Adipose tissue (tissue), 3 donors: ENCODE data around the gene CACNA2D1. TPM values are rescaled to one million over a fixed set of nuclear protein-coding genes. Genes with fewer than 3 reads are reported as not detected.

Source experiments
- H3K27ac ChIP-seq: one replicate; pipeline ENCODE4 v1.5.1; 2013; ENCODE audit warnings: low read depth, low read length
- WGBS, 3 donors: extraction: QIAGEN DNeasy Blood & Tissue Kit; methylation state at CpG; one replicate each; pipeline ENCODE4 v1.1.7; 2013; 5-methylcytosine and 5-hydroxymethylcytosine counted together
- polyA plus RNA-seq, 3 donors: library from polyadenylated mRNA; stranded (reverse); fragments of 200-250 nt; gene quantifications; one replicate each; pipeline ENCODE4 v1.2.3, GENCODE V29; 2013
- donor health status: healthy with polysubstance abuse.
- donor health status: Bipolar disorder and iron deficiency.
- donor health status: healthy.

The CACNA2D1 gene
- polyA plus RNA-seq, 3 donors: 0.86 to 9.2 (median 5.1) TPM

- no peak overlapping the region for H3K27ac ChIP-seq
- 33 to 56% (median 41%) methylated on average over 4 of the region's 4 CpGs for WGBS, 3 donors
These were observed 123.9 kb downstream of the CACNA2D1 start for GRCh38 chr7:82319674-82320118.

GRCh38 chr7:82318786-82319185 lies 124.8 kb downstream of the CACNA2D1 start:
- no peak overlapping the region for H3K27ac ChIP-seq

DNA sequence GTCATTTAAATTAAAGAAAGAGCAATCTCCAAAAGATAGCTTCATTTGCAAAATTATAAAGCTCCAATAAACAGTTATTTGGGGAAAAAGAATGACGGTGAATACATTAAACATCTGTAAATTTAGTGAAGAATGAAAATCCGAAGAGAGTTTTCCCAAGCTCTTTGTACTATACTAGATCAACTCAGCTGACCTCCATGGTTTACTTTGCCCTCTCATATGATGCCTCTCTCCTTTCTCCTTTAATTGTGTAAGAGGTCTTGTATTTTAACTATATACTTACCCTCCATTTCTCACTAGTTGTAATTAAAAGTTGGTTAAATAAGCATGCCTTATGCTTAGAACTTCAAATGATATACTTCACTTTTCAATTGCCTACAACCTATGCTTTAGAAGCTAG lies 125.8 kb downstream of the CACNA2D1 start:
- H3K27ac ChIP-seq: no peak overlapping the region
- WGBS, 3 donors: 79 to 91% (median 86%) methylated on average over 2 of the region's 2 CpGs

DNA sequence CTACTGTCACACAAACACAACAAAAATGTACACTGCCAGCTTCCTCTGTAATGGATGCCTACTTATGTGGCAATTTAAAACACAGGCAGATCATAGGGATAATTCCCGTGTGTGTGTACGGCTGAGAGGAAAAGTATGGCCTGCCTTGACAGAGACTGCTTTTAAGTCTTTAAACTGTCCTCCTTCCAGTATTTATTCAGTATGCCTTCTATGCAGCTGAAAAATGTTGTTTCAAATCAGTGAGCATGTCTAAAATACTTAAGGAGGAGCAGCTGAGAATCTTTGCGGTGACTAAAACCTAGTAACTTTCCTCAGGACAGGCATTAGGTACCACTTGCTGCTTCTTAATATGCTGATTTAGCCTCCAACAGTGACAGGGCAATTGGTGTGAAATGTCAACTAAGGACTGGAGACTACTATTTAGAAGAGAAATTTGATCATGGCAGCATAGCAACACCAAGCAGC lies 126.3 kb downstream of the CACNA2D1 start:
- WGBS, 3 donors: 77 to 96% (median 90%) methylated on average over 3 of the region's 3 CpGs

DNA sequence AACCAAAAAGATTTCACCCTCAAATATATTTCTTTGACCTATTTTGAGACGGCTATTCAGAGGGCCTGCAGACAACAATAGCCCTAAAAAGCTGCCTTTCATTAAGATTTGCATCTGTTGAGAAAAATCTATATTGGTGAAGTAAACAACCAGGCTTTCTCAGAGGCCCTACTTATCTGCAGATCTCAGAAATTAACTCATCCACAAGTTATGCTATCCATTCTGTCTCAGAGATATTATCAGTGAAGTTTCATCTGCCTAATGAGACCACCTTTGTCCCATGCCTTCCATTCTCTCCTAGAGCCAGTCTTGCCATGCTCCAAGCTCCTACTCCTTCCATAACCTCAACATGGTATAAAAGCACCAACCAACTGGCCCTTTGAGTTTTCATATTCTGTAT lies 130.3 kb downstream of the CACNA2D1 start:
- H3K27ac ChIP-seq: no peak overlapping the region
- 73 to 92% (median 90%) methylated on average over 1 of the region's 1 CpG for WGBS, 3 donors

More for the DNA sequence above, 126.3 kb downstream of the CACNA2D1 start:
- H3K27ac ChIP-seq: no peak overlapping the region

DNA sequence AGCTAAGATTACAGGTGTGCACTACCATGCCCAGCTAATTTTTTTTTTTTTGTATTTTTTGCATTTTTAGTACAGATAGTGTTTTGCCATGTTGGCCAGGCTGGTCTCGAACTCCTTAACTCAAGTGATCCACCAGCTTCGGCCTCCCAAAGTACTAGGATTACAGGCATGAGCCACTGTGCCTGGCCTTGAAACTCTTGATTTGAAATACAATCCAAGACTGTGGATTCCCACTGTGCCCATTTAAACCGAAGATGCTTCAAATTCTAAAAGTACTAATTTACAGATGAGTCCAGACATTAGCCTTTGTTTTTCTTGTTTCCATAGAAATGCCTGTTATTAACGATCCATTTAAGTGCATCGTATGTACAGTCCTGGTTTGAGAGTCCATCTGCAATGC lies 130.9 kb downstream of the CACNA2D1 start:
- 87 to 90% (median 90%) methylated on average over 5 of the region's 5 CpGs for WGBS, 3 donors
- no peak overlapping the region for H3K27ac ChIP-seq

DNA sequence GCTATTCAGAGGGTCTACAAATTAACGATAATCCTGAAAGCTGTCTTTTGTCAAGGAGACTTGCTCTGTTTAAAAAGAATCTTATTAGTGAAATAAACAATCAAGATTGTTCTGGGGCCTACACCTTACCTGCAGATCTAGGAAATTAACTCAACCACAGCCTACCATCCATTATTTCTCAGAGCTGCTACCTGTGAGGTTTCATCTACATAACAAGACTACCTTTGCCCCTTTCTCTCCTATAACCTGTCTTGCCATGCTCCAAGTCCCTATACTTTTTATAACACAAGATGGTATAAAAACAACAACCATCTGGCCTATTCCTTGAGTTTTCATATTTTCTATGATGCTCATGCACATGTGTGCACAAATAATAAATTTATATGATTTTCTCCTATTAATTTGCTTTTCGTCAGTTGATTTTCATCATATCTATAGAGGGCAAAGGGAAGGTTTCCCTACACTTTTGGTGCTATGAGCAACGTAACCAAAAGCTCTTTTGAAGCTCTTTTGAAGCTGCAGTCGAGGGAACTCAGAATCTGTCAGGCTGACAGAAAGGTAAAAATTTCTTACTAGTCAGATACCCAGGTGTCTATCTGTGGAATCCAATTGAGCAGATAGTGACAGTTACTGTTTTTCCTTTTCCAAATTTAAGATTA lies 138.1 kb downstream of the CACNA2D1 start:
- 70 to 87% (median 85%) methylated on average over 4 of the region's 4 CpGs for WGBS, 3 donors
- no peak overlapping the region for H3K27ac ChIP-seq

GRCh38 chr7:82294865-82295264 lies 148.7 kb downstream of the CACNA2D1 start:
- no peak overlapping the region for H3K27ac ChIP-seq
- WGBS, 3 donors: 59 to 65% (median 61%) methylated on average over 1 of the region's 1 CpG

- 63 to 76% (median 76%) methylated on average over 1 of the region's 1 CpG for WGBS, 3 donors
- H3K27ac ChIP-seq: no peak overlapping the region
These were observed 149.2 kb downstream of the CACNA2D1 start for GRCh38 chr7:82294382-82294784.

GRCh38 chr7:82293467-82293866 lies 150.1 kb downstream of the CACNA2D1 start:
- 33 to 60% (median 42%) methylated on average over 1 of the region's 1 CpG for WGBS, 3 donors
- H3K27ac ChIP-seq: no peak overlapping the region

DNA sequence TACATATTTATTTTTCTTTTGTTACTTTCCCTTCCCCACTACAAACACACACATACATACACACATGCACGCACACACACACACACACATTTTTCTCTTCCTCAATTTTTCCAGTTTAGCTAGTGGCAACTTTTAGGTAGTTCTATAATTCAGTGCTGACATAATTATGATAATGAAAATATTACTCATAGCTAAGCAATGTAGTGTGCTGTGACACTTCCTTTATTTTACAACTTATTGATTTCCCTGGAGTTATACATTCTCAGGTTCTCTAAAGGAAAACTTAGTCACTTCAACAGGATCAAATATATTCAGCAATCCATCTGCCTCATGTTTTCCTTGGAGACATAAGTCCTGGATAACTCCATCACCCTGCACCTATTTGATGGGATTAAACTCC lies 151.6 kb downstream of the CACNA2D1 start:
- 63 to 95% (median 92%) methylated on average over 1 of the region's 1 CpG for WGBS, 3 donors

DNA sequence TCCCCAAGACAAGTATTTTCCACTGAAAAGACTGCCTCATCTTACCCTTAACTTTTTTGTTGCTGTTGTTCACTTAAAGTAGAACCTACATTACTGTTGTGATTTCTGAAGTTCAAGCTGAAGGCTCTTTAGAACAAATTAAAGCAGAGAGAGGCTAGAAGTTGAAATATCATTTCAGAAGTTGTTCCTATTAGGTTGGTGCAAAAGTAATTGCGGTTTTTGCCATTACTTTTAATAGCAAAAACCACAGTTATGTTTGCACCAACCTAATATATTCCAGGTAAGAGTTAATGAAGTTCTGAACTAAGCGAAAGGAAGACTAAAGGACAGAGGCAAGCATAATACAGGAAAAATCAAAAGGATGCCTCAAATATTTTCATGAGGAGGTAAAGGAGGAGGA lies 153.7 kb downstream of the CACNA2D1 start:
- no peak overlapping the region for H3K27ac ChIP-seq
- WGBS, 3 donors: 59 to 78% (median 71%) methylated on average over 2 of the region's 2 CpGs

More for the DNA sequence above, 151.6 kb downstream of the CACNA2D1 start:
- no peak overlapping the region for H3K27ac ChIP-seq

GRCh38 chr7:82289152-82289535 lies 154.4 kb downstream of the CACNA2D1 start:
- WGBS, 3 donors: 62 to 94% (median 91%) methylated on average over 2 of the region's 2 CpGs
- H3K27ac ChIP-seq: no peak overlapping the region

GRCh38 chr7:82286798-82287140 lies 156.8 kb downstream of the CACNA2D1 start:
- H3K27ac ChIP-seq: no peak overlapping the region
- 66 to 81% (median 72%) methylated on average over 2 of the region's 2 CpGs for WGBS, 3 donors

DNA sequence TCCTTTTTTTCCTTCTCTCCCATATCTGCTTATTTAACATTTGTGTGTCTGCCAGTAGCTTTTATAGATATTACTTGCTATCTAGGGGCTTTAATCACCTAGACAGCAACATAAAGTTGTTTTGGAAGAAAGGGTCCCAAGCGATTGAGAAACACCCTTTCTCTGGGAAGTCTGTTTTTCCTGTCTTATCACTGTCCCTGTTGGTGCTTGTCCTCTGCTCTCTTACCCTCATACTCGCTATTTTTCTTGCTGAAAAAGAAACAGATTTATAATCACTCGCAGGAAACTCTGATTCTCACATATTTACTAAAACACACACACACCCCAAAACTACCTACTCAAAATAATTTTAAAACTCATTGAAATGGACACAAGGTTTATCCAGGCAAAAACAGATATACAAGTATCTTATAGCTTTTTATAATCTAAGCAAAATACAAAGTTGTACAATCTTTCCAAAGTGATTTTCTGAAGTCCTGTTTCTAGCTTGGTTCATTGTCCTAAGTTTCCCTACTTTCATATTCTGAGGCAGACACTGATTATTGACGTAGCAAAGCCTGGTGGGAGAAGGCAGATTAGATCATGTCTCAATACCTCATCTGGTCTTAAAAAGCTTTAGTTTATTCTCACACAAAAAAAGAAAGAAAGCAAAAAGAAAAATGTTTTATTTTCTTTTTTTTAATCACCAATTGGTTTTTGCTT lies 157.3 kb downstream of the CACNA2D1 start:
- WGBS, 3 donors: 53 to 58% (median 55%) methylated on average over 4 of the region's 4 CpGs
- H3K27ac ChIP-seq: no peak overlapping the region

DNA sequence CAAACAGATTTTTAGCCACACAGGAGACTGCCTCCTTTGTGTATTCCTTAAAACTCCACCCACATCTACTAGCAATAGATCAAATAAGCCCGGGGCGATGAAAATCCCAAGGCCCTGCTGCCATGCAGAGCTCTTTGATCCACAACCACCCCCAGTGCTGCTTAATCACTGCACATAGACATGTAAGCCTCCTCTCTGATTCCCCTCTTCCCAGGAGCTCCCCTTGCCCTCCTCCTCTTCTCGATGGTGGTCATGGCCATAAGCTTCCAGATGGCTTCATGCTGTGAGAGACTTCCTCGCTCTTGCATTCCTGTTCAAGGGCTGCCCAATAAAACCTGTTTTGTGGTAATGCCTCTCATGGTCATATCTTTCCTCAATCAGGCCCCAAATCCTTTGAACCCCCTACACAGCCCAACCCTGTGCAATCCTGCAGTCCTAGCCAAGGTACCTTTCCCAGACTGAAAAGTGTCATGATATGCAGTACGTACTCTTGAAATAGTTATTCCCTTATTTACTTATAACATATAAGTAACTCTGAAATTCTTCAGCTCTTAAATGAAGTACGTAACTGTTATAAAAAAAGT lies 158.5 kb downstream of the CACNA2D1 start:
- H3K27ac ChIP-seq: no peak overlapping the region
- 78 to 86% (median 86%) methylated on average over 6 of the region's 6 CpGs for WGBS, 3 donors

DNA sequence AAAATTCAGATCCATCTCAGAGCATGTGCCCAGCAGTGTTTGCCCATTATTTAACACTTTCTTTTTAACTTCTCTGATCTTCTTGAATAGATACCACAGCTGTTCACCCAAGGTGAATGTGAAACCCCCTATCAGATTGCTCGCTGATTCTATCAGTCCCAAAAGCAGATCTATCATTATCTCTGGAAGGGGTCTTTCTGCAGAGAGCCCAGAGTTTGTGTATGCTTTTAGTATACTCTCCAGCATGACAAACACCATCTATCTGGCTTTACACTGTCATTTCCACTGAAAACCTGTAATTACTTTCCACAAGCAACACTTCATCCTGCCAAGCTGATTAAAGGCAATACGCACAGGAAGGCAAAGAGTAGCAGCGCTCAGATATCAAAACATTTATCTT lies 168.2 kb downstream of the CACNA2D1 start:
- no peak overlapping the region for H3K27ac ChIP-seq
- 67 to 88% (median 87%) methylated on average over 3 of the region's 3 CpGs for WGBS, 3 donors

DNA sequence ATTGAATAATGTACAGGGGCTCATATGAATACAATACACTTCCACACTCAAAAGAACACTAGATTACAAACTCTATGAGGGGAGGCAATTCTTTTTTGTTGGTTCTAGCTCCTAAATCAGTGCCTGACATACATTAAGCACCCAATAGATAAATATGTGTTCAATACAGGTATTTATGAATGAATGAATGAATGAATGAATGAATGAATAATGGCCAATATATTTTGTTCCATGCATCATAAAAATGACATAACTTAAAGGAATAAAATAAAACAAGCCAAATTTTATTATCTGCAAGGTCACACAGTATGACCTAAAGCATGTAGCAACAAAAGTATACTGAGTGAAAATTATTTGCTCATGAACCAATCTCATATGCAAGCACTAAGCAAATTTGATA lies 168.9 kb downstream of the CACNA2D1 start:
- H3K27ac ChIP-seq: no peak overlapping the region

DNA sequence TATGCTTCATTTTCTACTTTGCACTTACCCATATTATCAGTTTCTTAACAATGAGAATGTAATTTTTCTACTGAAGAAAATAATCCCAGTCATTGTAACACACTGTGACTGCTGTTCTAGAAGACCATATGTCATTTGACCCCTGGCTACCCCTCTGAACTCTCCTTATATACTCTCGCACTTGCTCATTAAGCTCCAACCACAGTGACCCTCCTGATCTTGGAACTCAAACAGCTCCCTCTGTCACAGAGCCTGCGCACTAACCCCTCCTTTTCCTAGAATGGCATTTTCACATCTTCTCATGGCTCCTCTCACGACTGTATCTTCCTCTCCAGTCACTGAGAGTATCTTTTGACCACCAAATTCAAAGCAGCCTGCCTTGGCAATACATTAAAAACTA lies 169.7 kb downstream of the CACNA2D1 start:
- WGBS, 3 donors: 53 to 71% (median 64%) methylated on average over 3 of the region's 3 CpGs
- no peak overlapping the region for H3K27ac ChIP-seq

DNA sequence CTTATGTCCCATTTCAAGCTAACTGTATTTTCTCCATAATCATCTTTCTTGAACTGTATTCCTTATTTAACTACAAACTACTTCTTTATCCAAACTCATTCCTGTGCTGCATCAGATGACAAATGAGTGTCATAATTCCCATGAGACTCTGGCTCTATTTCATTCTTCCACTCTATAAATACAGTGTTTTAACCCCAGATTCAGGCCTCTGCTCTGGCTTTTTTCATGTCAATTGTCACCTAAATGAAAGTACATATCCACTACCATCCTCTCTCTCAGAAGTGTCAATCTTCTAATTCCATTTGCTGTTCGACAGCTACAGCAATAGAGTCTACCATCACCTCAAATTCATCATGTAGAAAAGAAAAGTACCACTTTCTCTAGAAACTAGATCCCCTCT lies 172.7 kb downstream of the CACNA2D1 start:
- 68 to 93% (median 74%) methylated on average over 1 of the region's 1 CpG for WGBS, 3 donors
- no peak overlapping the region for H3K27ac ChIP-seq
